Measurements from ENCODE around the gene CCDC159. TPM values are rescaled to one million over a fixed set of nuclear protein-coding genes. Genes with fewer than 3 reads are reported as not detected.

CCDC159 gene
- total RNA-seq, 1 experiment from 2014 or later: 9.4 TPM

DNA sequence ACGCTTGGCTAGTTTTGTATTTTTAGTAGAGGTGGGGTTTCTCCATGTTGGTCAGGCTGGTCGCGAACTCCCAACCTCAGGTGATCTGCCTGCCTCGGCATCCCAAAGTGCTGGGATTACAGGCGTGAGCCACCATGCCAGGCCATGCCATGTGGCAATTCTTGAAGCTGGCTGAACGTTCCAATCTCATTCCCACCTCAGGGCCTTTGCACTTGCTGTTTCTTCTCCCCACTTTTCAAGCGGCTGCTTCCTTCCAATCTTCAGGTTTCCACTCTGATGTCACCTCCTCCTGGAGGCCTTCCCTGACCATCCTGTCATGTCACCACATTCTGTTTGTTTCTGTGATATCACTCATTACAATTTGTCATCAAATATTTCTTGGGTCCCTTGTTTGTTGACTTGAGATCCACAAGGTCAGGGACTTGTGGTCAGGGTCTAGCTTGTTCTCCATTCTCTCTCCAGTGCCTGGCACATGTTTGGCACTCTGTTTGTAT is 33.6 kb downstream of the CCDC159 start:
- Histone ChIP-seq H3K4me3 (no peak overlapping the region), H4K20me1 (ENCODE audit: insufficient read depth) (no peaks in the 10 kb centered on the region), H3K27me3 (ENCODE audit: insufficient read depth, low read depth) (no peaks in the 10 kb centered on the region), H3K4me2 (peak overlapping the region; percentile 70), H3K9me3 (ENCODE audit: insufficient read depth, low read depth) (no peaks in the 10 kb centered on the region), H3K79me2 (ENCODE audit: low read depth) (peaks cover 22% of the 10 kb centered on the region), H3F3A (ENCODE audit: insufficient read depth, low read depth) (peaks cover 57% of the 10 kb centered on the region), H3K9me2 (ENCODE audit: insufficient read depth) (no peaks in the 10 kb centered on the region), H3K36me3 (ENCODE audit: low read depth) (no peaks in the 10 kb centered on the region), H3K4me1 (replicated peaks; ENCODE audit: insufficient read depth) (peaks cover 68% of the 10 kb centered on the region), H3K27ac (no peak overlapping the region), H2AFZ (no peak overlapping the region)
- no TSS peak for BruUV-seq (replicated peaks)
- no peak for DNase-seq
- TF ChIP-seq, protein P1, sequence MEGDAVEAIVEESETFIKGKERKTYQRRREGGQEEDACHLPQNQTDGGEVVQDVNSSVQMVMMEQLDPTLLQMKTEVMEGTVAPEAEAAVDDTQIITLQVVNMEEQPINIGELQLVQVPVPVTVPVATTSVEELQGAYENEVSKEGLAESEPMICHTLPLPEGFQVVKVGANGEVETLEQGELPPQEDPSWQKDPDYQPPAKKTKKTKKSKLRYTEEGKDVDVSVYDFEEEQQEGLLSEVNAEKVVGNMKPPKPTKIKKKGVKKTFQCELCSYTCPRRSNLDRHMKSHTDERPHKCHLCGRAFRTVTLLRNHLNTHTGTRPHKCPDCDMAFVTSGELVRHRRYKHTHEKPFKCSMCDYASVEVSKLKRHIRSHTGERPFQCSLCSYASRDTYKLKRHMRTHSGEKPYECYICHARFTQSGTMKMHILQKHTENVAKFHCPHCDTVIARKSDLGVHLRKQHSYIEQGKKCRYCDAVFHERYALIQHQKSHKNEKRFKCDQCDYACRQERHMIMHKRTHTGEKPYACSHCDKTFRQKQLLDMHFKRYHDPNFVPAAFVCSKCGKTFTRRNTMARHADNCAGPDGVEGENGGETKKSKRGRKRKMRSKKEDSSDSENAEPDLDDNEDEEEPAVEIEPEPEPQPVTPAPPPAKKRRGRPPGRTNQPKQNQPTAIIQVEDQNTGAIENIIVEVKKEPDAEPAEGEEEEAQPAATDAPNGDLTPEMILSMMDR (conservative IDR thresholded peaks at IDR 0.05): no peak
- TF ChIP-seq EZH2 (IDR thresholded peaks at IDR 0.05; ENCODE audit: low read depth): no peak
- intact Hi-C loops (cut with micrococcal nuclease; ENCODE audit: unreplicated experiment): loop anchor here (5.0 kb wide), 2 partner anchors 42 to 97 kb away; no protein-coding TSS in a partner anchor
- ChIA-PET POLR2A (ENCODE audit: unreplicated experiment) (no interaction called here), CTCF (interaction anchor here (0.6 kb wide), 1 partner anchor 504 kb away, joined by 3 read pairs; no protein-coding TSS in a partner anchor)

DNA sequence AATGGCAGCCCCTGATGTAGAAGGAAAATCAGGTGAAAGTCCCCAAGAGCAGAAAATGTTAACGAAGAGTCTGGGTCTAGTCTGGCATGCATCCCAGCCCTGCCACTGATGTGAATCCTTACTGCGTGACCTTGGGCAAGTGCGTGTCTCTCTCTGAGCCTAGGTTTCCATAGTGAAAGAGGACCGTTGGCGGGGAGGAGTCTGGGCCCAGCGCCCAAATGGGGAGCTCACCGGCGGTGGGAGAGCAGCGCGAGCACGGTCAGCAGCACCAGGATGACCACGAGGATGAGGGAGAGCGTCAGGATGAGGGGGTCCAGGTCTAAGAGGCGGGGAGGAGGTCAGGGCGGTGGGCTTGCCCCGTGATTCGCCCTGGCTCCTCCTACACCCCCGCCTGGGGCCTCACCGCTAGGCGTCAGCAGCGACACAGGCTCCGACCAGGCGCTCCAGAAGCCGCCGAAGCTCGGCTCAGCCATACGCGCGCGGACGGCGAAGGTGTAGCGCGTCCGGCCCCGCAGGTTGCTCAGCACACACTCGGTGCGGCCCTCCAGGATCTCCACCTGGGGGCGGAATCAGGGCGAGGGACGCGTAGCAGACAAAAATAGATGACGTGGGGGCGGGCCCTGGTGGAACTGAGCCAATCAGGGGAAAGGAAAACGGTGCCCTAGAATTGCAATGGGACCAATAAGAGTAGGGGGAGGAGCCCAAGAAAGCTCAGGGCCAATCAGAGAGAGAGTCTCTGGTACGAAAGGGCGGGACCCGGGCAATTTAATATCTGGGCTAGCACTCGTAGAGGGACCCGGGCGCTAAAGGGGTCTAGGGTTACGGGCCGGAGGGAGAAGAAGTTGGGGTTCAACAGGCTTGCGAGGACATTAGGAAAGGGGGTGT is 34.6 kb downstream of the CCDC159 start:
- POLR2A ChIA-PET (ENCODE audit: unreplicated experiment): interaction anchor here (0.5 to 0.8 kb wide), 4 partner anchors 34 to 466 kb away, joined by 3 to 5 read pairs (median 4); partner anchors contain the start of genes CCDC159 and RGL3

More for the DNA sequence above, 34.6 kb downstream of the CCDC159 start:
- H3K4me1 ChIP-seq (replicated peaks; ENCODE audit: insufficient read depth): peaks cover 66% of the 10 kb centered on the region
- peak; percentile 85 to 91 for DNase-seq
- peak overlapping the region; percentile 70 for H3K4me2 ChIP-seq
- no peak overlapping the region for H3K27ac ChIP-seq
- H3K9me3 ChIP-seq (ENCODE audit: insufficient read depth, low read depth): no peaks in the 10 kb centered on the region
- H3K27me3 ChIP-seq (ENCODE audit: insufficient read depth, low read depth): no peaks in the 10 kb centered on the region
- peaks cover 16% of the 10 kb centered on the region for H3K79me2 ChIP-seq (ENCODE audit: low read depth)
- CTCF ChIA-PET: interaction anchor here (0.6 to 1.8 kb wide), 5 partner anchors 9 to 251 kb away, joined by 3 to 27 read pairs (median 3); partner anchors contain the start of gene RGL3
- intact Hi-C loops (cut with micrococcal nuclease; ENCODE audit: unreplicated experiment): loop anchor here (5.0 kb wide), 1 partner anchor 96 kb away; no protein-coding TSS in a partner anchor
- TF ChIP-seq, protein P1 (conservative IDR thresholded peaks at IDR 0.05): peak; percentile 70
- no peak for TF ChIP-seq EZH2 (IDR thresholded peaks at IDR 0.05; ENCODE audit: low read depth)
- H3K9me2 ChIP-seq (ENCODE audit: insufficient read depth): no peaks in the 10 kb centered on the region
- H2AFZ ChIP-seq: peak overlapping the region; percentile 54; the same call in 1 of the 2 replicates
- H3K36me3 ChIP-seq (ENCODE audit: low read depth): no peaks in the 10 kb centered on the region
- no TSS peak for BruUV-seq (replicated peaks)
- no peaks in the 10 kb centered on the region for H4K20me1 ChIP-seq (ENCODE audit: insufficient read depth)
- H3F3A ChIP-seq (ENCODE audit: insufficient read depth, low read depth): peaks cover 55% of the 10 kb centered on the region
- H3K4me3 ChIP-seq: peak overlapping the region; percentile 38; the same call in 1 of the 2 replicates
